Motor neuron (in vitro differentiated cells): Measurements from ENCODE around the gene OR52M1. TPM values are rescaled to one million over a fixed set of nuclear protein-coding genes. Genes with fewer than 3 reads are reported as not detected.

Experiments used
- ATAC-seq, 8 experiments: fragments of 200-7000 bp; cut with Tn5 transposase; replicated peaks in 6 of 8; 2 replicates each; pipeline ENCODE4 v1.8.0; 2021; ENCODE audit warnings: mild to moderate bottlenecking in 8 of 8, moderate library complexity in 8 of 8
- H3K27ac ChIP-seq, 2 donors: fragments of 250-450 bp; sonication (Bioruptor Pico); 2 replicates each; pipeline ENCODE4 v1.9.0; 2021; ENCODE audit warnings: antibody characterized with exemption in 2 of 2, mild to moderate bottlenecking in 2 of 2, moderate library complexity in 1 of 2
- H3K4me1 ChIP-seq, 2 donors: fragments of 250-450 bp; sonication (Bioruptor Pico); replicated peaks in 1 of 2; 2 replicates each; pipeline ENCODE4 v1.6.1; 2021; ENCODE audit warnings: antibody characterized with exemption in 2 of 2, mild to moderate bottlenecking in 2 of 2, moderate library complexity in 1 of 2
- H3K4me3 ChIP-seq, 5 donors: fragments of 250-450 bp; sonication (Bioruptor Pico); 2 replicates each; pipeline ENCODE4 v1.9.0; 2021; ENCODE audit warnings: antibody characterized with exemption in 5 of 5, mild to moderate bottlenecking in 5 of 5, moderate library complexity in 4 of 5
- WGBS, 10 experiments: fragments of 450-650 bp; shearing (Covaris generic); methylation state at CpG; one replicate each; pipeline ENCODE4 v1.0.0; 2022; 5-methylcytosine and 5-hydroxymethylcytosine counted together
- in situ Hi-C, 9 experiments: fragments of 400-800 bp; cut with MboI; loops; one replicate each; pipeline ENCODE4 v1.15.0; 2021; ENCODE audit warnings: low sequenced_read_pairs in 9 of 9, low pct_unique_long_range_greater_than_20kb in 2 of 9; ENCODE audit not compliant: unreplicated experiment in 9 of 9
- total RNA-seq, 8 experiments: library from RNA; unstranded; fragments of 300-600 nt; gene quantifications; 2 replicates each; pipeline versions ENCODE4 v1.2.3 to v1.2.4, GENCODE V29; 2022

Gene OR52M1
- total RNA-seq, 8 experiments from 2014 or later, result 0.36 to 0.66 (median 0.52) TPM; not detected in 5

- Histone ChIP-seq H3K4me3 (no peak overlapping the region), H3K27ac (no peak overlapping the region), H3K4me1 (no peaks in the 10 kb centered on the region)
- WGBS, 10 experiments, result 0 to 75% (median 40%) methylated on average over 1 to 3 of the region's 3 CpGs
- peak in 4 of 8 experiments; percentile 32 to 89 (median 76) for ATAC-seq
- in situ Hi-C loops, result loop anchor here in 3 of 9 experiments (25.0 kb wide), 1 partner anchor 352 kb away; no protein-coding TSS in a partner anchor
Measured at GRCh38 chr11:4539603-4540219, 5.3 kb upstream of the OR52M1 start.

GRCh38 chr11:4541071-4541470, 3.9 kb upstream of the OR52M1 start:
- H3K4me1 ChIP-seq, result no peaks in the 10 kb centered on the region
- no peak for ATAC-seq
- no peak overlapping the region for H3K4me3 ChIP-seq
- no peak overlapping the region for H3K27ac ChIP-seq
- in situ Hi-C loops, result loop anchor here in 3 of 9 experiments (25.0 kb wide), 1 partner anchor 354 kb away; no protein-coding TSS in a partner anchor
- 0 to 44% (median 14%) methylated on average over 1 of the region's 1 CpG; no CpG with 5 or more reads in 3 of the 10 experiments for WGBS, 10 experiments

DNA sequence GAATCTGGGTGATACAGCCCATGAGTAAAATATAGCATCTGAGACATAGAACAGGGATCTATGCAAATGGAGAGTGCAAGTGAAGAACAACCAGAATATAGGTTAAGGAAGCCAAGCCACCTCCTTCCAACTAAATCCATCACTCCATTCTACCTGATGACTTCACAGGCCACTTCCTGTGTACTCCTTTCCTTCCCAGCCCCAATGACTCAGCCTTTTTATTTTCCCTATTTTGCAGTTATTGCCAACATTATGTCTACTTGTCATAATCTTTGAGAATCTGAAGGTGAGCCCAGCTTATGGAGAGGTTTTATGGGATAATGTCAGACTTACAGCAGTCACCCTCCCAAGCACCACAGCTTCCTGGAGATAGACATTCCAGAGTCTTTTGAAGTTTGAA, 1.4 kb upstream of the OR52M1 start:
- in situ Hi-C loops, result loop anchor here in 3 of 9 experiments (25.0 kb wide), 1 partner anchor 356 kb away; no protein-coding TSS in a partner anchor
- Histone ChIP-seq H3K4me3 (no peak overlapping the region), H3K27ac (no peak overlapping the region), H3K4me1 (no peaks in the 10 kb centered on the region)
- no peak for ATAC-seq

- no peak overlapping the region for H3K27ac ChIP-seq
- in situ Hi-C loops, result loop anchor here in 3 of 9 experiments (25.0 kb wide), 1 partner anchor 360 kb away; no protein-coding TSS in a partner anchor
- H3K4me1 ChIP-seq, result no peaks in the 10 kb centered on the region
- no peak overlapping the region for H3K4me3 ChIP-seq
- peak in 2 of 8 experiments; percentile 47 to 70 for ATAC-seq
- 9 to 83% (median 60%) methylated on average over 1 of the region's 1 CpG; no CpG with 5 or more reads in 4 of the 10 experiments for WGBS, 10 experiments
Measured at GRCh38 chr11:4546878-4547277, 1.9 kb downstream of the OR52M1 start.

DNA sequence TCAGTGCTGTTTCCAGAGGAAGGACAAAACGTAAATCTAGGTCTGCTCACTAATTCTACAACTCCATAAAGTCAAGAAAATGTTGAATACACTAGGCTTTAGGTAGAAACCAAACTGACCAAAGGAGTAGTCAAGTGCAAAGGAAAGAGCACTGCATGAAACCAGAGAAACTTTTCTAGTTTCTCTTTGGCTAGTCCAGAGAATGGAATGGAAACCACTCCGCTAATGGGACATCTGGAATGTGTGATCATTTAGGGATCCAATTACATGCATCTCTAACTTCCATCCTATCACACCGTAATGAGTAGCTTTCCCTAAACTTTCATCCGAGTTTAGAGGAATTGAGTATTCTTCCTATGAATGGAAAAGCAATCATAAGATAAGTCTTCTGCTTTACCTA, 2.4 kb downstream of the OR52M1 start:
- WGBS, 10 experiments, result 6 to 90% (median 58%) methylated on average over 2 to 4 of the region's 4 CpGs
- peak in 2 of 8 experiments; percentile 66 for ATAC-seq
- in situ Hi-C loops, result loop anchor here in 3 of 9 experiments (25.0 kb wide), 1 partner anchor 360 kb away; no protein-coding TSS in a partner anchor
- Histone ChIP-seq H3K4me3 (no peak overlapping the region), H3K27ac (no peak overlapping the region), H3K4me1 (no peaks in the 10 kb centered on the region)

GRCh38 chr11:4551346-4551979, 6.5 kb downstream of the OR52M1 start:
- peak in 3 of 8 experiments; percentile 65 to 71 (median 67) for ATAC-seq
- WGBS, 10 experiments, result 0 to 100% (median 52%) methylated on average over 1 to 6 of the region's 8 CpGs; no CpG with 5 or more reads in 1 of the 10 experiments
- Histone ChIP-seq H3K27ac (no peak overlapping the region), H3K4me3 (no peak overlapping the region), H3K4me1 (no peaks in the 10 kb centered on the region)
- in situ Hi-C loops, result no loop called here

GRCh38 chr11:4559527-4560440, 14.8 kb downstream of the OR52M1 start:
- in situ Hi-C loops, result no loop called here
- WGBS, 10 experiments, result 0 to 80% (median 58%) methylated on average over 1 to 6 of the region's 8 CpGs; no CpG with 5 or more reads in 2 of the 10 experiments

DNA sequence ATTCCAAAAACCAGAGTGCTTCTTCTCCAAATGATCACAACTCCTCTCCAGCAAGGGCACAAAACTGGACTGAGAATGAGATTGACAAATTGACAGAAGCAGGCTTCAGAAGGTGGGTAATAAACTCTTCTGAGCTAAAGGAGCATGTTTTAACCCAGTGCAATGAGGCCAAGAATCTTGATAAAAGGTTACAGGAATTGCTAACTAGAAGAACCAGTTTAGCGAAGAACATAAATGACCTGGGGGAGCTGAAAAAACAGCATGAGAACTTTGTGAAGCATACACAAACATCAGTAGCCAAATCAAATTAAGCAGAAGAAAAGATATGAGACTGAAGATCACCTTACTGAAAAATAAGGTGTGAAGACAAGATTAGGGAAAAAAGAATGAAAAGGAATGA, 15.5 kb downstream of the OR52M1 start:
- Histone ChIP-seq H3K4me1 (no peaks in the 10 kb centered on the region), H3K27ac (no peak overlapping the region), H3K4me3 (no peak overlapping the region)
- 13 to 100% (median 87%) methylated on average over 1 of the region's 1 CpG for WGBS, 10 experiments
- no peak for ATAC-seq
- in situ Hi-C loops, result no loop called here

More at GRCh38 chr11:4559527-4560440, 14.8 kb downstream of the OR52M1 start:
- ATAC-seq, result no peak
- H3K27ac ChIP-seq, result no peak overlapping the region
- H3K4me1 ChIP-seq, result no peaks in the 10 kb centered on the region
- H3K4me3 ChIP-seq, result no peak overlapping the region

- 50 to 90% (median 75%) methylated on average over 1 to 2 of the region's 3 CpGs; no CpG with 5 or more reads in 4 of the 10 experiments for WGBS, 10 experiments
- no peak for ATAC-seq
- in situ Hi-C loops, result no loop called here
- no peaks in the 10 kb centered on the region for H3K4me1 ChIP-seq
- no peak overlapping the region for H3K4me3 ChIP-seq
- no peak overlapping the region for H3K27ac ChIP-seq
Measured at GRCh38 chr11:4565371-4565770, 20.4 kb downstream of the OR52M1 start.

- in situ Hi-C loops, result no loop called here
- no peaks in the 10 kb centered on the region for H3K4me1 ChIP-seq
- H3K27ac ChIP-seq, result no peak overlapping the region
- no peak overlapping the region for H3K4me3 ChIP-seq
- WGBS, 10 experiments, result 25 to 95% (median 70%) methylated on average over 2 to 11 of the region's 18 CpGs; no CpG with 5 or more reads in 5 of the 10 experiments
- no peak for ATAC-seq
Measured at GRCh38 chr11:4569075-4569474, 24.1 kb downstream of the OR52M1 start.

DNA sequence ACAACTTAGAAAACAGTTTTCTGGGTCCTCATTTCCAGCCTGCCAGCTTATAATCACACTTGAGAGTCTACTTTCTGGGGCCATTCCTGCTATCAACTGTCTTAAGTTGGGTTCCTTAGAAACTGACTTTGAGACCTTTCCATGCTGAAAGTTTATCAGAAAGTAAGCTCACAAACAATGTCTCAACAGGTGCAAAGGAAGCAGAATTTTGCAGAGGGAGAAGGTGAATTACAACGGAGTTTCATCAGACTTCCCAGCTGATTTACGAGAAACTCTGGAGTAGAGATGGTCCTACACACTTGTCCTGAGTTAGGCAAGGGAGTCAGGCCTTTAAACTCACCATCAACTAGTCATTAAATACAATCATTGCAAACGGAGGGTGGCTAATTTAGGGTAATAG, 31.9 kb downstream of the OR52M1 start:
- 0 to 83% (median 66%) methylated on average over 1 to 3 of the region's 3 CpGs; no CpG with 5 or more reads in 1 of the 10 experiments for WGBS, 10 experiments
- Histone ChIP-seq H3K27ac (no peak overlapping the region), H3K4me3 (no peak overlapping the region), H3K4me1 (peaks cover 0 to 10% of the 10 kb centered on the region in 2 donors)
- no peak for ATAC-seq
- in situ Hi-C loops, result no loop called here

DNA sequence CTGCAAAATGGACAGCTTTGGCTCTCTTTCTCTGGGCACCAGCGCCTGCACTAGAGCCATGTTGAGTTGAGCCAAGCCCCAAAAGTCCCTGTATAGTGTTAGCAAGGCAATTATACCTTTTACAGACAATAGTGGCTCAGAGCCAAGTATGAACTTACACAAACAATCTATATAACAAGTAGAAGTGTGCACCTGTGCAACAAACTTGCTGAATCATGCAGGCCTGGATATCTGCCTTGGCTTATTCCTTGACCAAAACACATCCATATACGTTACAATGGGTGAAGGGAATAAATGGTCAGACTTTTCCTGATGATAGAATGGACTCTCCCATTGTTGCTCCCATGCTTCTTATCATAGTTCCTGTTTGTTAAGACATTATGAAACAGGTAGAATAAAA, 32.8 kb downstream of the OR52M1 start:
- WGBS, 10 experiments, result 0 to 100% (median 71%) methylated on average over 1 to 2 of the region's 2 CpGs; no CpG with 5 or more reads in 2 of the 10 experiments
- Histone ChIP-seq H3K27ac (no peak overlapping the region), H3K4me3 (no peak overlapping the region), H3K4me1 (peaks cover 0 to 10% of the 10 kb centered on the region in 2 donors)
- in situ Hi-C loops, result no loop called here
- ATAC-seq, result no peak

DNA sequence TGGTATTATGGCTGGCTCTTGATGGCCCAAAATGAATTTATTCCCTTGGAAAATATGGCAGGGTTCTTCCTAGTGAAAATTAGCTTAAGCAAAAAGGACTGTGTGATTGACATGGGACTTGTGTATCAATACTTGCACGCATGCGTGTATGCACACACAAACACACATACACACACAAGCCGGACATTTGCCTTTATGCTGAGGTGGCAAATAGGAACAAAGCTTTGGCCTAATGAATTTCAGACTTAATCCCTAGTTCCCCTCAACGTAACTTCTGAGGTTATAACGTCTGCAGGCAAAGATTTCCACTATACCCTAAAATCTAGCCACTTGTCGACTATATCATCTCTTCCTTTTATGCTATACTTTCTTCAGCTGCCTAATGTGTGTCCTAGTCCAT, 33.6 kb downstream of the OR52M1 start:
- 19 to 97% (median 78%) methylated on average over 3 to 5 of the region's 6 CpGs for WGBS, 10 experiments
- Histone ChIP-seq H3K4me1 (peaks cover 0 to 10% of the 10 kb centered on the region in 2 donors), H3K27ac (no peak overlapping the region), H3K4me3 (no peak overlapping the region)
- ATAC-seq, result no peak
- in situ Hi-C loops, result no loop called here
